OCI-LY1 (cell line): Measurements from ENCODE around the gene ADAMTS14.

ENCODE experiments used
- H2AFZ ChIP-seq: fragments of 200-600 bp; sonication (generic), shearing (Covaris generic); 2 replicates; pipeline ENCODE4 v1.6.0; 2014; ENCODE audit warnings: antibody characterized with exemption, mild to moderate bottlenecking, low read length
- H3F3A ChIP-seq: fragments of 200-600 bp; sonication (generic), shearing (Covaris generic); 2 replicates; pipeline ENCODE4 v1.6.0; 2014; ENCODE audit warnings: mild to moderate bottlenecking, antibody characterized with exemption, low read length, moderate library complexity; ENCODE audit not compliant: insufficient read depth
- H3K27ac ChIP-seq: fragments of 200-600 bp; sonication (generic); 2 replicates; pipeline ENCODE4 v1.5.1; 2014; ENCODE audit warnings: low read length, mixed run types, mild to moderate bottlenecking, low read depth; ENCODE audit not compliant: poor library complexity, severe bottlenecking
- H3K27me3 ChIP-seq: fragments of 200-600 bp; sonication (generic); 2 replicates; pipeline ENCODE4 v1.6.0; 2014; ENCODE audit warnings: antibody characterized with exemption, mild to moderate bottlenecking, low read length, moderate library complexity; ENCODE audit not compliant: insufficient read depth
- H3K36me3 ChIP-seq: fragments of 200-600 bp; sonication (generic); 2 replicates; pipeline ENCODE4 v1.6.1; 2014; ENCODE audit warnings: mild to moderate bottlenecking, antibody characterized with exemption, low read length, moderate library complexity, mixed read lengths; ENCODE audit not compliant: insufficient read depth
- H3K4me1 ChIP-seq: fragments of 200-600 bp; sonication (generic); 2 replicates; pipeline ENCODE4 v1.5.1; 2014; ENCODE audit warnings: mild to moderate bottlenecking, low read length, moderate library complexity; ENCODE audit not compliant: insufficient read depth, severe bottlenecking
- H3K4me2 ChIP-seq: fragments of 200-600 bp; sonication (generic), shearing (Covaris generic); 2 replicates; pipeline ENCODE4 v1.6.1; 2014; ENCODE audit warnings: low read length
- H3K4me3 ChIP-seq: fragments of 200-600 bp; sonication (generic); 2 replicates; pipeline ENCODE4 v1.5.1; 2014; ENCODE audit warnings: low read length, low read depth, mild to moderate bottlenecking, mixed read lengths; ENCODE audit not compliant: poor library complexity, severe bottlenecking
- H3K79me2 ChIP-seq: fragments of 200-600 bp; shearing (Covaris generic); 2 replicates; pipeline ENCODE4 v1.6.1; 2016; ENCODE audit warnings: mixed run types, low read length, mixed read lengths; ENCODE audit not compliant: insufficient read depth
- H3K9ac ChIP-seq: fragments of 200-600 bp; sonication (generic), shearing (Covaris generic); 2 replicates; pipeline ENCODE4 v1.6.1; 2014; ENCODE audit warnings: mild to moderate bottlenecking, low read length, mixed read lengths
- H3K9me2 ChIP-seq: fragments of 200-600 bp; sonication (generic), shearing (Covaris generic); 2 replicates; pipeline ENCODE4 v1.6.1; 2014; ENCODE audit warnings: low read depth, mild to moderate bottlenecking, low read length, mixed read lengths
- H3K9me3 ChIP-seq: fragments of 200-600 bp; shearing (Covaris generic); 2 replicates; pipeline ENCODE4 v1.6.1; 2014; ENCODE audit warnings: low read length, mixed read lengths
- H4K20me1 ChIP-seq: fragments of 200-600 bp; sonication (generic), shearing (Covaris generic); 2 replicates; pipeline ENCODE4 v1.6.0; 2016; ENCODE audit warnings: mild to moderate bottlenecking, low read length; ENCODE audit not compliant: insufficient read depth
- CTCF ChIP-seq: fragments of 200-600 bp; sonication (generic), shearing (Covaris generic); IDR thresholded peaks from 2 replicates; pipeline ENCODE4 v1.5.1; 2017; ENCODE audit warnings: mild to moderate bottlenecking, antibody characterized with exemption, low read length, moderate library complexity, mixed read lengths
- EZH2 ChIP-seq: fragments of 200-600 bp; sonication (generic), shearing (Covaris generic); IDR thresholded peaks from 2 replicates; pipeline ENCODE4 v1.8.0; 2017; ENCODE audit warnings: borderline replicate concordance, mixed run types, mild to moderate bottlenecking, antibody characterized with exemption, low read length, moderate library complexity, mixed read lengths

The ADAMTS14 gene

DNA sequence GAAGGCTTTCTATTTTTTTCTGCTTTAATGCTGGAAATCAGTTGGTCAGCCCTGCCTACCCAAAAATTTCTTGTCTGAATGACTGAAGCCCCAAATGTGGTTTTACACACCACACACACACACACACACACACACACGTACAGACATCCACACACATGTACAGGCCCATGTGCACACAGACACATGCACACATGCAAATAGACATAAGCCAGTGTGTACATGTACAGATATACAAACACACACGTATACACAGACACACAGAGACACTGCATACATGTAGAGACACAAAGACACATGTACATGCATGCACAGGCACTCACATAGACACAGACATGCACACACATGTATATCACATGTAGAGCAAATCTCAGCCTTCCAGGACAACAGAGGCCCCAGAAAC, 58.6 kb downstream of the ADAMTS14 start:
- H3K4me2 ChIP-seq, result no peak overlapping the region
- H3K27me3 ChIP-seq, result no peaks in the 10 kb centered on the region; the same call in 1 of the 2 replicates
- H3F3A ChIP-seq, result no peaks in the 10 kb centered on the region
- H2AFZ ChIP-seq, result no peak overlapping the region
- no peak overlapping the region for H3K9ac ChIP-seq
- H3K27ac ChIP-seq, result no peak overlapping the region
- H3K79me2 ChIP-seq, result no peaks in the 10 kb centered on the region
- no peaks in the 10 kb centered on the region for H3K4me1 ChIP-seq
- no peak overlapping the region for H3K4me3 ChIP-seq
- no peaks in the 10 kb centered on the region for H3K9me3 ChIP-seq
- no peak for TF ChIP-seq EZH2
- no peak for TF ChIP-seq CTCF
- no peaks in the 10 kb centered on the region for H4K20me1 ChIP-seq
- H3K9me2 ChIP-seq, result no peaks in the 10 kb centered on the region
- no peaks in the 10 kb centered on the region for H3K36me3 ChIP-seq

DNA sequence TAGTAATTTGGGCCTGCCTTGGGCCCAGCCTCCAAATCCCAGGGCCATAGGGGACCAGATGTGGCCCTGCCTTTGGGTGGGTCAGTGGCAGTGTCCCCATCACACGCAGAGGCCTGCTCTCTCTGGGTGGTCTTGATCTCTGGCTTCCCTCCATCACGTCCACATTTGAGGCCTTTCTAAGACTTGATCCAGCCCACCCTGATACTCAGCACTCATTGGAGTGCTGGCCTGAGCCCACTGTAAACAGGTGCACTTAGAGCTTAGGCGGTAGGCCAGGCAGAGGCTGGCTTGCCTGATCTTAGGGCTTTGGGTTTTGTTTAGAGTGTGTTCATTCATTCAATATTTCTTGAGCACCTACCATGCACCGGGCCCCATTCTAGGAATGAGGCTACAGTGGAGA, 60.3 kb downstream of the ADAMTS14 start:
- Histone ChIP-seq H3K27ac (no peak overlapping the region), H3K36me3 (no peaks in the 10 kb centered on the region), H2AFZ (no peak overlapping the region), H3K9ac (no peak overlapping the region), H4K20me1 (no peaks in the 10 kb centered on the region), H3K79me2 (no peaks in the 10 kb centered on the region), H3K4me2 (no peak overlapping the region), H3K27me3 (no peaks in the 10 kb centered on the region; the same call in 1 of the 2 replicates), H3K9me3 (no peaks in the 10 kb centered on the region), H3K4me3 (no peak overlapping the region), H3K9me2 (no peaks in the 10 kb centered on the region), H3F3A (no peaks in the 10 kb centered on the region), H3K4me1 (no peaks in the 10 kb centered on the region)
- TF ChIP-seq EZH2 (no peak), CTCF (no peak)

GRCh38 chr10:70733051-70733450, 60.7 kb downstream of the ADAMTS14 start:
- Histone ChIP-seq H3K9ac (no peak overlapping the region), H2AFZ (no peak overlapping the region), H3K4me3 (no peak overlapping the region), H3K4me1 (no peaks in the 10 kb centered on the region), H3K27ac (no peak overlapping the region), H3K9me3 (no peaks in the 10 kb centered on the region), H3K27me3 (no peaks in the 10 kb centered on the region; the same call in 1 of the 2 replicates), H3F3A (no peaks in the 10 kb centered on the region), H3K9me2 (no peaks in the 10 kb centered on the region), H3K36me3 (no peaks in the 10 kb centered on the region), H3K79me2 (no peaks in the 10 kb centered on the region), H4K20me1 (no peaks in the 10 kb centered on the region), H3K4me2 (no peak overlapping the region)
- TF ChIP-seq EZH2, result no peak
- TF ChIP-seq CTCF, result no peak
